ENCODE results near the gene SURF1. TPM values are rescaled to one million over a fixed set of nuclear protein-coding genes. Genes with fewer than 3 reads are reported as not detected.

SURF1 gene
- total RNA-seq, 1 experiment from 2014 or later = 47.9 TPM

GRCh38 chr9:133397895-133398294 is 41.6 kb upstream of the SURF1 start:
- Mint-ChIP-seq H3K36me3 (ENCODE audit: insufficient read depth, unreplicated experiment) (peaks cover 5% of the 10 kb centered on the region), H3K27me3 (ENCODE audit: unreplicated experiment) (peaks cover 39% of the 10 kb centered on the region), H3K27ac (ENCODE audit: unreplicated experiment) (no peak overlapping the region), H3K4me1 (ENCODE audit: low read depth, unreplicated experiment) (no peaks in the 10 kb centered on the region), H3K9me3 (ENCODE audit: low read depth, unreplicated experiment) (no peaks in the 10 kb centered on the region), H3K4me3 (ENCODE audit: low read depth, unreplicated experiment) (no peak overlapping the region)
- no peak for DNase-seq
- intact Hi-C loops (cut with micrococcal nuclease; ENCODE audit: unreplicated experiment) = no loop called here
- CTCF ChIA-PET = no interaction called here
- TF ChIP-seq, protein P1, sequence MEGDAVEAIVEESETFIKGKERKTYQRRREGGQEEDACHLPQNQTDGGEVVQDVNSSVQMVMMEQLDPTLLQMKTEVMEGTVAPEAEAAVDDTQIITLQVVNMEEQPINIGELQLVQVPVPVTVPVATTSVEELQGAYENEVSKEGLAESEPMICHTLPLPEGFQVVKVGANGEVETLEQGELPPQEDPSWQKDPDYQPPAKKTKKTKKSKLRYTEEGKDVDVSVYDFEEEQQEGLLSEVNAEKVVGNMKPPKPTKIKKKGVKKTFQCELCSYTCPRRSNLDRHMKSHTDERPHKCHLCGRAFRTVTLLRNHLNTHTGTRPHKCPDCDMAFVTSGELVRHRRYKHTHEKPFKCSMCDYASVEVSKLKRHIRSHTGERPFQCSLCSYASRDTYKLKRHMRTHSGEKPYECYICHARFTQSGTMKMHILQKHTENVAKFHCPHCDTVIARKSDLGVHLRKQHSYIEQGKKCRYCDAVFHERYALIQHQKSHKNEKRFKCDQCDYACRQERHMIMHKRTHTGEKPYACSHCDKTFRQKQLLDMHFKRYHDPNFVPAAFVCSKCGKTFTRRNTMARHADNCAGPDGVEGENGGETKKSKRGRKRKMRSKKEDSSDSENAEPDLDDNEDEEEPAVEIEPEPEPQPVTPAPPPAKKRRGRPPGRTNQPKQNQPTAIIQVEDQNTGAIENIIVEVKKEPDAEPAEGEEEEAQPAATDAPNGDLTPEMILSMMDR (IDR thresholded peaks at IDR 0.05; ENCODE audit: unreplicated experiment) = no peak
- BruUV-seq (replicated peaks) = no TSS peak

GRCh38 chr9:133397370-133397769 is 41.1 kb upstream of the SURF1 start:
- no peak overlapping the region for H3K4me3 Mint-ChIP-seq (ENCODE audit: low read depth, unreplicated experiment)
- H3K9me3 Mint-ChIP-seq (ENCODE audit: low read depth, unreplicated experiment) = no peaks in the 10 kb centered on the region
- H3K27me3 Mint-ChIP-seq (ENCODE audit: unreplicated experiment) = peaks cover 39% of the 10 kb centered on the region
- peaks cover 5% of the 10 kb centered on the region for H3K36me3 Mint-ChIP-seq (ENCODE audit: insufficient read depth, unreplicated experiment)
- CTCF ChIA-PET = no interaction called here
- DNase-seq = no peak
- TF ChIP-seq, protein P1 (IDR thresholded peaks at IDR 0.05; ENCODE audit: unreplicated experiment) = no peak
- intact Hi-C loops (cut with micrococcal nuclease; ENCODE audit: unreplicated experiment) = no loop called here
- H3K27ac Mint-ChIP-seq (ENCODE audit: unreplicated experiment) = no peak overlapping the region
- BruUV-seq (replicated peaks) = no TSS peak
- H3K4me1 Mint-ChIP-seq (ENCODE audit: low read depth, unreplicated experiment) = no peaks in the 10 kb centered on the region

DNA sequence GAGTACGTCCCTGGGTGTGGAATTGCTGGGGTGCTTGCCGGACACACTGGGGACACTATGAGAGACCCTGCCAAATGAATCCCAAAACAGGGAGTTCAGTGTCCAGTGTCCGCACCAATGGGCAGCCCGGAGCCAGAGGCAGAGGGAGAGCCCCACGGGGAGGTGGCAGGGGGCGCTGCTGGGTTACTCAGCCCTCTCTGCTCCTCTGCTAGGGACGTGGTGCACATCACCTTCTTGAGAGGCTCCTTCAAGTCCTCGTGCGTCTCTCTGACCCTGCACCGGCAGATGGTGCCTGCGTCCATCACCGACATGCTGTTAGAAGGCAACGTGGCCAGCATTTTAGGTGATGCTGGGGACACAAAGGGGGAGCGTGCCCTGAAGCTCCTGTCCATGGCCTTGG is 40.7 kb upstream of the SURF1 start:
- H3K27me3 Mint-ChIP-seq (ENCODE audit: unreplicated experiment) = peaks cover 39% of the 10 kb centered on the region
- BruUV-seq (replicated peaks) = no TSS peak
- TF ChIP-seq, protein P1 (IDR thresholded peaks at IDR 0.05; ENCODE audit: unreplicated experiment) = no peak
- peaks cover 5% of the 10 kb centered on the region for H3K36me3 Mint-ChIP-seq (ENCODE audit: insufficient read depth, unreplicated experiment)
- H3K27ac Mint-ChIP-seq (ENCODE audit: unreplicated experiment) = no peak overlapping the region
- CTCF ChIA-PET = no interaction called here
- no peak for DNase-seq
- no peaks in the 10 kb centered on the region for H3K4me1 Mint-ChIP-seq (ENCODE audit: low read depth, unreplicated experiment)
- H3K4me3 Mint-ChIP-seq (ENCODE audit: low read depth, unreplicated experiment) = no peak overlapping the region
- no peaks in the 10 kb centered on the region for H3K9me3 Mint-ChIP-seq (ENCODE audit: low read depth, unreplicated experiment)
- intact Hi-C loops (cut with micrococcal nuclease; ENCODE audit: unreplicated experiment) = no loop called here

DNA sequence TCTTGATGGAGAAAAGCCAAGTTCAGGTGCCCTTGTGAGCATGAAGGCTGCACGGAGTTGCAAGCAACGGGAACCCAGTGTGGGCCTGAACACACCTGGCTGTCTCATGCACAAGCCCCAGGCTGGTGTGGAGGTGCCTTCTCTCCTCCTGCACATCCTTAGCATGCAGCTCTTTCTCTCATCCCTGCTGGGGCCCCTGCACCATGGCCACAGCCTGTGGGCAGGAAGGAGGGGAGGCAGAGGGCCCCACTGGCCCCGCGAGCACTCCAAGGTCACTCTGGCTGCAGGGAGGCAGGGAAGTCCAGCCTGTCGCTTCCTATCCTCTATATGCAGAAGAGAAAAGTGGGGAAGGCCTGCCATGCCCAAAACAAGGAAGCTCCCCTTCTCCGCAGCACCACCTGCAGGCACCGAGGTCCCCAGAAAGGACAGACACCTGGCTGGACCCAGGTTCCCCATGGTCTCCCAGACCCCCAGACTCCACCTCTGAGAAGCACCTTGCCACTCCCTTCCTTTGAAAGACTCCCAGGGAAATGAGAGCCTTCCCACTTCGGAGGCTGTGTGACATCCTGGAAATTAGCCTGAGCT is 38.5 kb upstream of the SURF1 start:
- no peaks in the 10 kb centered on the region for H3K4me1 Mint-ChIP-seq (ENCODE audit: low read depth, unreplicated experiment)
- intact Hi-C loops (cut with micrococcal nuclease; ENCODE audit: unreplicated experiment) = no loop called here
- TF ChIP-seq, protein P1 (IDR thresholded peaks at IDR 0.05; ENCODE audit: unreplicated experiment) = no peak
- no peak overlapping the region for H3K27ac Mint-ChIP-seq (ENCODE audit: unreplicated experiment)
- H3K9me3 Mint-ChIP-seq (ENCODE audit: low read depth, unreplicated experiment) = no peaks in the 10 kb centered on the region
- CTCF ChIA-PET = no interaction called here
- no peaks in the 10 kb centered on the region for H3K36me3 Mint-ChIP-seq (ENCODE audit: insufficient read depth, unreplicated experiment)
- peaks cover 56% of the 10 kb centered on the region for H3K27me3 Mint-ChIP-seq (ENCODE audit: unreplicated experiment)
- no peak overlapping the region for H3K4me3 Mint-ChIP-seq (ENCODE audit: low read depth, unreplicated experiment)
- no peak for DNase-seq
- BruUV-seq (replicated peaks) = no TSS peak

Data from Calu3 (cell line).